GM23338 (cell line): ENCODE measurements around the gene GREB1L.

Source experiments
- CTCF ChIP-seq, 2 experiments: fragments of 200-600 bp in 1 of 2; sonication (generic) in 1 of 2; conservative IDR thresholded peaks; 2 replicates each; pipeline versions ENCODE4 v1.5.1 to v1.6.1; 2016 to 2017; ENCODE audit warnings: antibody characterized with exemption in 2 of 2, low read depth in 2 of 2, mild to moderate bottlenecking in 2 of 2, moderate library complexity in 1 of 2
- EZH2 ChIP-seq: fragments of 200-600 bp; sonication (generic); IDR thresholded peaks from one replicate; pipeline ENCODE4 v1.8.0; 2017; ENCODE audit warnings: antibody characterized with exemption, mild to moderate bottlenecking, low read depth; ENCODE audit not compliant: unreplicated experiment
- EZH2phosphoT487 ChIP-seq: fragments of 200-600 bp; sonication (generic); IDR thresholded peaks from one replicate; pipeline ENCODE4 v1.8.1; 2018; ENCODE audit warnings: antibody characterized with exemption; ENCODE audit not compliant: unreplicated experiment
- NANOG ChIP-seq: IDR thresholded peaks from 2 replicates; pipeline ENCODE4 v1.6.1; 2016; ENCODE audit warnings: antibody characterized with exemption, borderline replicate concordance
- POLR2AphosphoS5 ChIP-seq: IDR thresholded peaks from 2 replicates; pipeline ENCODE4 v1.6.1; 2016; ENCODE audit warnings: antibody characterized with exemption, low read depth
- REST ChIP-seq: IDR thresholded peaks from one replicate; pipeline ENCODE4 v1.6.1; 2018; ENCODE audit warnings: antibody characterized with exemption; ENCODE audit not compliant: unreplicated experiment
- STAT1 ChIP-seq: IDR thresholded peaks from one replicate; pipeline ENCODE4 v1.6.1; 2016; ENCODE audit warnings: antibody characterized with exemption; ENCODE audit not compliant: unreplicated experiment
- ZNF114 ChIP-seq: fragments of 250-450 bp; sonication (Bioruptor Pico); IDR thresholded peaks from 2 replicates; pipeline ENCODE4 v1.5.0; 2020; ENCODE audit warnings: mild to moderate bottlenecking, moderate library complexity

- TF ChIP-seq CTCF (conservative IDR thresholded peaks at IDR 0.05; ENCODE audit: low read depth in 2 of 2) (no peak), REST (no peak), EZH2phosphoT487 (no peak), EZH2 (no peak), POLR2AphosphoS5 (no peak), ZNF114 (CRISPR knock-in tag) (no peak), STAT1 (no peak), NANOG (no peak)
Observed at GRCh38 chr18:21314724-21315123, 72.7 kb downstream of the GREB1L start.
